HG02884 (cell line): ENCODE measurements around the gene HOXB7.

Source experiments
- ATAC-seq: cut with Tn5 transposase; IDR thresholded peaks from one replicate; pipeline ENCODE4 v1.9.1; 2021; ENCODE audit warnings: mild to moderate bottlenecking, moderate library complexity; ENCODE audit not compliant: unreplicated experiment

HOXB7 gene

DNA sequence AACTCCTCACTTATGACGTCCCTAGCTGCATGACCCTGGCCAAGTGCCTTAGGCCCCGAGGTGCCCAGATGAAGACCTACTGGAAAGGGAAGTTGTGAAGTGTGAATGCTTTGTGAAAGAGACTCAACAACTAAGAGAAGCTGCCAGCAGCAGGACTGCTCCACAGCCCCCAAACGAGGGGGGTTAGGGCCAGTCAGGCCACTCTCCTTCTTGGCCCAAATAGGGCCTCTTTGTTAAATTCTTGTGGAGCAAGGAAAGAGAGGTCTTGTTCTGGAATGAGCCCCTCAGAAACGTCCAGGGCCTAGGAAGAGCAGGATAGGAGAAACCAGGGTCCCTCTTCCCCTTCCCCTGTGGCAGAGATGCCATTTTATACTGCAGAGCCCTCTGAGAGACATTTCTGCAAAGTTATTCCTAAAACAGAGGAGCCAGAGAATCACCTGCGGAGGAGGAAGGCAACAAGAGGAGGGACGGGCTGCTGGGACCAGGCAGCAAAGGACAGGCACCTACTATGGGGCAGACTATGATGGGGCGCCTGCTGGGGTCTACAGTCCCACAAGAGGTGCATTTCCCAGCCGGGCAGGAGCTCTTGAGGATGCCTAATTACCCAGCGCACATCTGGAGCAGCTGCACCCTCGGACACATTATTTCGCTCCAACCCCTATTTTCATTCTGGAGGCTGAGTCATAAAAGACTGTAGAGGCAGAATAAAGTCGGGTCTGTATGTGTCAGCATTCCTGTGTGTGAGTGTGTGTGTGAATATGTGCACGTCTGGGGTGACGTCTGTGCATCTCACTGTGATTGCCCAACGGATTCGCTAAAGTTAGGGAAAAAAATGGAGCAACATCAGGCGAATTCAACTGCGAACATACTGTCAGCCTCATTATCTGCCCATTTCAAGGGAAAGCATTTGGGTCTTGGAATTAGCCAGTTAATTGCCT, 26.8 kb upstream of the HOXB7 start:
- no peak for ATAC-seq

DNA sequence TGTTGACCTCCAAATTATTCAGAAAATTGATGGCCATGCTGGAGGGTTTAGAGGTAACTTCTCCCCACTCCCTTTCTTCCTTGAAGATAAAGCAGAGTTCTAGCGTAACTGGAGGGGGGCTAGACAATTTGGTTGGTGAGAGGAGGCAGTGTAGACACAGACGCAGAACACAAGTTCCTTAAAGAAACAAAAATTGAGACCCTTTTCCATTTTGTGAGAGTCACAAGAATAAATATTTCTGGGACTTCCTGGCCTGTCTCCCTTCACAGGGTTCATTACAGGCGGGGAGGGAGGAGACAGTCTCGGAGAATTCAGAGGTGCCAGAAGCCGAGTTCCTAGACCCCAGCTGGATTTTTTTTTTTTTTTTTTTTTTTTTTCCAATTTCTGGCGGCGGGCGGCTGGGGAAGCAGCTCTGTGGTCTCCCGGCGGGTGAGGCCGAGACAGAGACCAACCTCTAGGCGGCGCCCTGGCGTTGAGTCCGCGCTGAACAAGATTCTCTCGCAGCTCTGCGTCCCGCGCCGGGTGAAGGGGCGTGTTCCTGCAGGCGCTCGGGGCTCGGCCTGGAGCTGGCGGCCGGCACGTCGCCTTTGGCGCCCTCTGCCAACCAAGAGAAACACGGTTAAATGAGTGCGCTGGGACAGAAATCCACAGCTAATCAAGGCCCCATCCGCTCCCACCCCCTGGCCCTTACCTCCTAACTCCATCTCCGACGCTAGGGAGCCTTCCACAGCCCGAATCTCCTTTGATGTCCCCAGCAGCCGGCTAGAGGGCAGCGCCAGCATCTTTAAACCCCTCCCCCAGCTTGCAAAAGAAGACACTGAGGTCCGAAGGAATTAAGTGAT, 25.6 kb upstream of the HOXB7 start:
- no peak for ATAC-seq

DNA sequence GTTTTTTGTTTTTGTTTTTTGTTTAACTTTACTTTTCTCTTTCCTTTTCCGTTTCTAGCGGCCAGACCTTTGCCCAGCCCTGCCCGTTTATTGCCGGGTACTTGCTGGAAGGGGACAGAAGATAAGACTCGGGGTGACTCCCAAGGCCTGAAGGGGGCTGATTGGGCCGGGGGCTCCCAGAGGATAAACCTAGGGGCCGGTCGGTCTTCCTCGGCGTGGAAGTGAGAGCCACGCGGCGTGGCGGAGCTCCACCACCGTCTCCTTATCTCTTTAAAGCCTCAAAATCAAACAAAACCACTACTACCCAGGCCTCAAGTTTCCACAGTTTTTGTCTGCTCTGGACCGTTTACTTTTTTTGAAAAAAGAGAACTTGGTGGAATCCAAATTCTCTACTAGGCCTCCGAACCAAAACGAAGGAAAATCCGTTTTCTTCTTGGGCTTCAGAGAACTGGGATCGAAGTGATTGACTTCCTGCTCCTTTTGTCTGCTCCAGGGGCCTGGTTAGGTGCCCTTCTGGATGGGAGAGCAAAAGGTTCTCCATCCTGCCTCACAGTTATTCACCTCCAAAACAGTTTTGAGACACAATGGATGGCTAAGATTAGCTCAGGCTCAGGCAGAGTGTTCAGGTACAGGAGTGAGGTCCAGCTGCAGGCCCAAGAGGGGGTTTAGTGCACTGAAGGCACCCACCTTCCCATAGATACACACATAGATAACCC, 23.8 kb upstream of the HOXB7 start:
- ATAC-seq = no peak

DNA sequence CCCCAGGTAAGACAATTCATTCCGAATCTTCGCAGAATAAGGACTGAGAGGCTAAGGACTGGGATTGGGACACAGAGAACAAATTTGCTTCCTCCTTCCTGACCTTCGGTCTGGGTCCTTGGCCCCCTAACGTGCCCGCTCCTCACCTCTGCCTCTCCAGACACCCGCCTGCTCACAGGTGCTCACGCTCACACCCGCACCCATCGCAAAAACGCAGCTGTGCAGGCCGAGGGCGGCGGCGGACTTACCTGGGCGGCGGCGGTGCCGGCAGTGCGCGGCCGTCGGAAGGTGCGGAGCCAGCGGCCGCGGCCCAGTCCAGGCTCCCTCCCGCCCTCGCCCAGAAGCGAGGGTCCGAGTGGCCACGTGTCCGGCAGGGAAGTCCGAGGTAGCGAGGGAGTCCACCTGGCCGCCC, 22.5 kb upstream of the HOXB7 start:
- no peak for ATAC-seq

DNA sequence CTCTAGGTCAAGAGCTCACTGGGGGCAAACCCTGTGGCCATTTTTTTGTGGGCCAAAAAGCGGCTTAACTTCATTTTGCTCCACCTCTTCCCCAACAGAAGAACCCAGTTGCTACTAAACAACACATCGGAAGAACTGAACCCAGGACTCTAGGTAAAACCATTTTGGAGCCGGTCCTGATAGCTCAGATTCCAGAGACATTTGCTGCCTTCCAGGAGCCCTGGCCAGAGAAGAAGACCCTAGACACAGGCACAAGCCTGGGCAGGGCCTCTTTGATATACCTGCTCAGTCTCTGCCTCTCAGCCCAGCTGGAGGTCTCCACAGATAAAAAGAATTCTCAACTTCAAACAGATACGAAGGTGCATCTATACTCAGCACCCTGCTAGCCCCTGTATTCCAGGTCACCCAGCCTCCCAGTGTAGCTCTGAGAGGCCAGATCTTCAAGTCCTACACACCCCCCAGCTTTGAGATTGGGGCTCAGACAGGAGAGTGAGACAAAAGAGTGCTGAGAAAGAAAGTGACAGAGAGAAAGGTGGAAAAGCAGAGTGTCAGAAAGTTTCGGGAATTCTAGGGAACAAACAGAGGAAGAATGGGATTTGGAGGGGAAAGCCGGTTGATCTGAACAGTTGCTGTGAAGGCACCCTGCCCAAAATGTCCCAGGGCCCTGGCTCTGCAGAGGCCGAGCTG, 21.9 kb upstream of the HOXB7 start:
- no peak for ATAC-seq

DNA sequence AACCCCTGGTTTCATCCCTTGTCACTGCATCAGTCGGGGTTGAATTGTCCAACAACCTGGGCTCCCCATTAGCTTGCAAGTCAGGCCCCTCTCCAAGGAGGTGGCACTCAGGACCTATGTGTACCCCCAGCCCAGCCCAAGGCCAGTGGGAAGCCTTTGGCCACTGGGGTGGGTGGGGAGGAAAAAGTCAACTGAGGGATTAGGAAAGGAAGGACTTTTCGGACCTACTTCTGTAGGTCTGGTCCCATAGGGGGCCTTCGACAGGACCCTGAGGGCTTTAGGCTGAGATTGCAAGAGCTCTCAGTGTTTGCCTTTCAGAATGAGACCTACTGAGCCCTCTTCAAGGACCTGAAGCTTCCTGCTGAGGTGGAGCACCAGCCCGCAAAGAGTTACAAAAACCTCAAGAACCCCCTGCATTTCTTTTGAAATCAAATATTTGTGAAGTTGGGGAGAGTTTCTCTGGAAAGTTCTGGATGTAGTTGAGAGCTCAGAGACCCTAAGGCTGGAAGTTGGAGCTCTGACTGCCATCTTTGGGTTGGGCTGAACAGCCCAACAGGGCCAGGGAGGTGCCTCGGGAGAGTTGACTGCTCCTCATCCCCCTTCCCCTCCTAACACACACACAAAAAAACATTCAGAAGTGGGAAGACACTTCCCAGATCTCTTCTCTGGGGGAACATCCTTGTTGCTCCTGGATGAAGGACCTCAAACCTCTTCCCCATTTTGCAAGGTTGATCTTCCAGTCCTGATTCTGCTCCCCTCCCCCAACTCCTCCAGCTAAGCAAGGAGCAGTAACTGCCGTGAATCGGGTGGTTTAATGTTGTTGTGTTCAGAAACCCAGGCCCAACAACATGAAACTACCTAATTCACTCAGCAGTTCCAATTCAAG, 21.1 kb upstream of the HOXB7 start:
- no peak for ATAC-seq

DNA sequence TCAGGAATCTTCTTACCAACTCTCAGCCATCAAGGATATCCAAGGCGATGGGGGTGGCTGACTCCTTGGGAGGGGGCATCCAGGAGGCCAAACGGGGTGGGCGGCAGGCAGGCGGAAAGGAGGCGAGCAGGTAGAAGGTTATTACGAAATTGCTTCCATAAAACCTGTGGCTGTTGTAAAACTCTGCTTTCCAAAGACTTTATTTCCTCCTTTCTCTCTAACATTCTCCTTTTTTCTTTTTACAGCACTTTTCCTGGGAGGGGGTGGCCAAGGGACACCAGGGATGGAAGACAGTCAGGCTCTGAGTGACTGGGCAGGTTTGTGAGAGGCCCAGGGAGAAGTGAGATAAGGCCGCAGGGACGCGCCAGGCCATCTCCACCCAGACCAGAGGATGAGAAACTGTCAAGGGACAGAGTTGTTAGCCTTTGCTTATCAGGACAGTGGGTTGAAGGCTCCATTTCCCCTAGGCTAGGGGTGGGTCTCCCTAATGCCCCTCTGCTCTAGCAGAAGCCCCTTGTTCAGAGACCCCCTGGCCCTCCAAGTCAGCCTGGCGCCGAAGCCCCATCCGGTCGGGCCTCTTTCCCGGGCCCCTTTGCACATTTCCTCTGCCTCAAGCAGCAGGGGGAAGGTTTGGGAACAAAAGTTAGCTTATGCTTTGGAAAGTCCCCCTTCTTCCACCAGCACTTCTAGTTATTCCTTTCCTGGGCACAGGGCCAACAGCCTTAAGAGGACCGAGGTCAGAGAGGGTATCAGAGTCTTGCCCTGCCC, 20.3 kb upstream of the HOXB7 start:
- ATAC-seq = no peak

DNA sequence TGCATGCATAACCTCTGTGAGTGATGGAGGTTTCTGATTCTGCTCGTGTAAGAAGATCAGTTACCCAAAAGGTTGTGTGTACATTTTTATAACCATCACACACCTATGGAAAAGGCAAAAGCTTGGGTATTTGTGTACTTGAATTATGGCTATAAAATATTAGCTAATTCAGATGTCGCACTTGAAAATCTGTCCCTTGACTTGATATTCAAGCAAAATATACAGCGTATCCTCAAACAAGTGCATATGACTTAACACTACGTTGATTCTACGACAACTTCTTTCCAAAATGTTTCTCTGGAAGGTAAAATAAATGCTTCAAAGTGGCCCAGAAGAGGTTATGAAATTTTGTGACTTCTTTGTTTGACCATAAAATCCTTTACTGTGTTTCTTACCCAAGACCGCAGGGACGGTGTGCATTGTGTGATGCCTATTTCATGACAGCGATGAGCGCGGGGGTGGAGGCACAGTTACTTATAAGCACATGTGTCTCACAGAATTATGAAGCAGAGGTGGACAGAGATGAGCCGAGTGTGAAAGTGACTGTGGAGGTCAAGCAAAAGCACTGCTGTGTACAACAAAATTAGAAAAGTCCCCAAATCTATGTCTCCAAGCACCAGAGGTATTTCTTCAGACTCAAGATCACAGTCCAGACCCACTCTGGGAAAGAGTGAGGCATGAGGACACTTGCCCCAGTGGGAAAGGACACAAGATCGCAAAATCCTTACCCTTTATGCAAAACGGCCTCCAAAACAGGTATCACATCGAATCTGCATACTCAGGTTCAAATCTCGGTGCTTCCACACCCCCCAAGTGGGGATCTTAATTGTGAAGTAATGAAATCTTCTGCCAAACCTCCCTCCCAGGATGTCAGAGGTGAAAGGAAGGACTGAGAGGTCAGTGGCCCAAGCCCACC, 19.4 kb upstream of the HOXB7 start:
- no peak for ATAC-seq

DNA sequence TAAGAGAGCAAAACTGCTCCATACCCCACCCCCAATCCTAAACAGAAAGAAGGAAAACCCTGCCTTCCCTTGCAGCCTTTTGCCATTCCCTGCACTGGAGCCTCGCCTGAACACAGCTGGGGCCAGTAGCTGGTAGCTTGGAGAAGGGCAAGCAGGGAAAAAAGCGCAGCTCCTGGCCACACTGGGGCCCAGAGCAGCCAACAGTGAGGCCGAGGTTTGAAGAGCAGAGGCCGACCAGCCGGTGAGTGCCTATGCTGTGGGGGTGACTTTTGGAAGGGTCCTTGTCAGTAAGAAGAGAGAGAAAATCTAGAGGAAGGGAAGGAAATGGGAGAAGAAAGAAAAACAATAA, 18.6 kb upstream of the HOXB7 start:
- ATAC-seq = no peak

DNA sequence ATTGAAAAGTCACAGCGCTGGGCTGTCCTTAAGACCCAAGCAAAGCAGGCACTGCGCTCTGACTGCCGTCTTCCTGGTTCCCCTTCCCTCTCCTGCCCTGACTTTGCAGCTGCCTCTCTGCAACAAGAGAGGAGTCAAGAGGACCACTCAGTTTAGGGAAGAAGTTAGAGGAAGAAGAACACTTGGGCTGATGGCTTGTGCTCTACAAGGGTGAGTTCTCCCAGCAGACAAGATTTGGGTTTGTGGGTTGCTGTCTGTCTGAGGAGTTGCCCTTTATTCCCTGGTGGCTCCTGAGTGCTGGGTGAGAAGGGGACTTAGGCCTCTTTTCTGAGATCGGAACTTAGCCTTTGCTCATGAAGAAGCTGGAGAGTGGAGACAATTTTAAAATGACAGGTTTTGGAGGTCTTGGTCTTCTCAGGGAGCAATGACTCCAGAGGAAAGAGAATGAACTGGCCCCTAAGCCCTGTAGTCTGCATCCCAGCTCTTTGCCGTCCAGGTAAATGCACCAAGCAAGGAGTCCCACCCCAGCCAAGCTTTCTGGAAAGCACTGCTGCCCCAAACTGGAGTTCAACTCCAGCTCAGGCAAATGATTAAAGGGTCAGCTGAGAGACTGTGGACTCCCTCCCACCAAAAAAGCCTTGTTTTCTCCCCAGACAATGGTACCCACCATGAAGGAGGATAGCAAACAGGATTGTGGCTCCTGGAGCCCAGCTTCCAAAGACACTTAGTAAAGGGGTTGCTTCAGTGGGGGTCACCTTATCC, 18.0 kb upstream of the HOXB7 start:
- ATAC-seq = no peak

DNA sequence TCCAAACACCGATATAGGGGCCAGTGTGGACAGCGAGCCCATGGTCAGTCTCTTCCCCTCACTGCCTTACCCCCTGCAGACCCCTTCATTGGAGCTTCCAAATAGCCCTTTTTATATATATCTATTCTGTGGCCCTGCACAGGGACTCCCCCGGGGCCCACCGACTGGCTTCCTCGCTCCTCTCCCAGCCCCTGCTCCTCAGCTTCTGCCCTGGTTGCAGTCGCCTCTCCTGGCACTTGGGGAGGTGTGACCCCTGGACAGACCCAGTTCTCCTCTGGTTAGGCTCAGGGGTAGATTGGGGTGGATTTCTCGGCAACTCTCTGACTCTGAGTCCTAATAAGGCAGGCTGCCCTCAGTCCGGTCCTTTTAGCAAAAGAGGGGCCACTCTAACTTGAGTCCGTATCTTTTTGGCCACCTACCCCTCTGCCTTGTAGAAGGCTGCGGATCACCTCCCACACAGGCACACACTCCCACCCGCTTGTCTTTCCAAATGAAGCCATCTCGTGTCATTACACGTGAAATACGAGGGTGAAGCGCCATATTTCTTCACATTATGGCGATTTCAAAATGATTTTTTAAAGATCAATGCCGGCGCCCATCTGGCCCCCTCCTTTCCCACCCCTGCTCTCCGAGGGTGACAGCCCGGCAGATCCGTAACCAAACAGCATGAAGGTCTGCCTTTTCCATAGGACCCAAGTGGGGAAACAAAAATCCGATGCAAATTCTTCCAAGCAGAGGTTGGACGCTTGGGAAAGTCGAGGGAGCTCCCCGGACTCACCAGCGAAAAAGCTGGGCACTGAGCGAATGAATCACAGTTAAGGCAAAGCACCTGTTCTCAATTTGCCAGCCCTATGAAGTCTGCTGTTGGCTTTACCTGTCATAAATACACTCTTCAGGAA, 17.1 kb upstream of the HOXB7 start:
- no peak for ATAC-seq

DNA sequence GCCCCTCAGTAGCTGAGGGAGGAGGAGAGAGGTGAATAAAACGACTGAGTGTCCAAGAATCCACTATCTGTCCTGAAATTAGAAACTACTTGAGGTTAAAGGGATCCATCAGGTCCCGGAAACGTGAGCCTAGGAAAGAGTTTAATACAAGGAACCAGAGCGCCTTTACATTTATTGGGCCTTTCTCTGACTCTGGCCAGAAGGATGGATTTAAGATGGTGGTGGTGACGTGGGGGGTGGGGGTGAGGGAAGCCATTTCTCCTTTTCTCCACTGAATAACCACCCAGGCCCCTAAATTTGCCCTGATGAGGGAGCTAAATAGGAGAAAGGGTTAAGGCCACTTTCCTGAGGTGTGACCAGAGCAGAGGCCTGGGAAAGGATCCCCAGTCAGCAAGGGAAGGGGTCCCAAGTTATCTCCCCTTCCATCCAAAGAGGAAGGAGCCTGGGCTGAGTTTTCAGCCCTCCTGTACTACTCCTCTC, 16.3 kb upstream of the HOXB7 start:
- ATAC-seq = no peak

DNA sequence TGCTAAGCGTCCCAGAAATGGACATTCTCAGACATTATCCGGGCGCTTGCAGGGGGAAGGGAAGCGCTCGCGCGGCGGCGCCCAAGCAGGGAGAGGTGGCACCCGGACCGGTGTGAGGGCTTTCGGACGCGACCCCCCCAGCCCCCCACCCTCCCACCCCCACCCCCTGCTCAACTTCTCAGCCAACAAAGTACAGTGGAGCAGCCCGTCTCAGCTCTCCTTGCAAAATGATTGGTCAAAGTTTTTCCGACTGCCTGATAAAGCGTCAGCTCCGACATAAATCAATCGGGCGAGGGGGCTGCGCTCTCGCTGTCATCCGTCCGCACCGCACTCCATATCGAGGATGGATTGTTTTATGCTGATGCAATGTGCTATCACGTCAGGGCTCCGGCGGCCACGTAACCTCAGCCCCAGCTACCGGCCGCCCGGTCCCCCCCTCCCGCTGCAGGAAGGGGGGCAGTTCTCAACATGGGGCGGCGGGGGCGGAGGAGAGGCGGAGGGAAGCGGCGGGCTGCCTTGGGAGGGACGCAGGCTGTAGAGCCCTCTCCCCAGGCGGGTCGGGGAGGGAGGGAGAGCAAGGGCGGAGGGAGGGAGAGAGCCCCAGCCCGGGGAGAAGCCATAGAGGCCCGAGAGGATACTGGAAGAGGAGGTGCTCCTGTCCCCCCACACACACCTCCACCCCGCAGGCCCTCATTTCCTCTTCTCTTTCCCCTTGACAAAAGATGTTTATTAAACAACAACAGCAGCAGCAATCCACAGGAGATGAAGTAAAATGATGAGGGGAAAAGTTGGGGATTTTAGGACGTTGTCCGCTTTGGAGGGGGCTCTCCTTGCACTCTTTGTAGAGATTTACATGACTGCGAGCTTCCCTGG, 15.7 kb upstream of the HOXB7 start, which contains the start of gene HOXB9:
HOXB9 (minus strand) TSS at position 114 of the 873 bp plus-strand sequence; CDS start at position 25, 89 bp downstream.
- no peak for ATAC-seq

DNA sequence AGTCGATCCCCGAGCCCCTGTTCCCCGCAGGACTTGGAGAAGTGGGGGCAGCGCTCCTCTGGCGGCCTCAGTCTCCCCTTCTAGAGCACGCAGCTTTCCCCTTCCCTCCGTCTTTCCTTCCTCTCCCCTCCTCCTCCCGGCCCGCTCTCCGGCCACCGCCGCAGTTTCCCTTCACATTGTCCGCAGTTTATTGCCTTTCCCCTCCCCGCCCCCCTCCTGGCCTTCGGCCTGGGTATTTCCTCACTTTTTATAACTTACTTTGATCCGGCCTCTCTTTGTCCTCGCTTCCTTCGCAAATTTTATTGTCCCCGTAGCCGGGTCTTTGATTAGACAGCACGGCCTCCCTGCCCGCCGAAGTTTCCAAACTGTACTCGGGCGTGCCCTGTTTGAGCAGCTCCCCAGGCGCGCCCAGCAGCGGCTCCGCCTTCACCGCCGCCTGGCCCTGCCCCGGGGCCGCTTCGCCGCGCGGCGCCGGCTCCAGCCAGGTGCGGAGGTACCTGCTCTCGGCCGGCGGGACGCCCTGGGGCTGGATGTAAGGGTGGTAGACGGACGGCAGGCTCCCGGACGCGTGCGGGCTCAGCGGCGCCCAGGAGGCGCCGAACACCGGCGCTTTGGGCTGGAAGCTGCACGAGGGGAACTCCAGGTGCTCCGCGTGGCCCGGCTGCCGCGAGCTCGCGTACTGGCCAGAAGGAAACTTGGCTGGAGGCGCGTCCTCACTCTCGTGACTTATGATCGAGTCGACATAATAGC, 14.9 kb upstream of the HOXB7 start:
- no peak for ATAC-seq
